ENCODE results near the gene FBH1.
A peak's percentile ranks its signal among the peaks of the same experiment; 100 is the strongest.

- TF ChIP-seq CTCF (IDR thresholded peaks at IDR 0.05; ENCODE audit: low read depth, low read length) (peak; percentile 8), POLR2A (IDR thresholded peaks at IDR 0.05; ENCODE audit: extremely low read depth, insufficient read length) (no peak)
These were observed 59.1 kb downstream of the FBH1 start for GRCh38 chr10:5949009-5949759.

All from NB4 (cell line).